ENCODE results near the gene POLG. TPM values are rescaled to one million over a fixed set of nuclear protein-coding genes. Genes with fewer than 3 reads are reported as not detected.

The POLG gene
- total RNA-seq, 1 donor from 2014 or later: 64.5 TPM

DNA sequence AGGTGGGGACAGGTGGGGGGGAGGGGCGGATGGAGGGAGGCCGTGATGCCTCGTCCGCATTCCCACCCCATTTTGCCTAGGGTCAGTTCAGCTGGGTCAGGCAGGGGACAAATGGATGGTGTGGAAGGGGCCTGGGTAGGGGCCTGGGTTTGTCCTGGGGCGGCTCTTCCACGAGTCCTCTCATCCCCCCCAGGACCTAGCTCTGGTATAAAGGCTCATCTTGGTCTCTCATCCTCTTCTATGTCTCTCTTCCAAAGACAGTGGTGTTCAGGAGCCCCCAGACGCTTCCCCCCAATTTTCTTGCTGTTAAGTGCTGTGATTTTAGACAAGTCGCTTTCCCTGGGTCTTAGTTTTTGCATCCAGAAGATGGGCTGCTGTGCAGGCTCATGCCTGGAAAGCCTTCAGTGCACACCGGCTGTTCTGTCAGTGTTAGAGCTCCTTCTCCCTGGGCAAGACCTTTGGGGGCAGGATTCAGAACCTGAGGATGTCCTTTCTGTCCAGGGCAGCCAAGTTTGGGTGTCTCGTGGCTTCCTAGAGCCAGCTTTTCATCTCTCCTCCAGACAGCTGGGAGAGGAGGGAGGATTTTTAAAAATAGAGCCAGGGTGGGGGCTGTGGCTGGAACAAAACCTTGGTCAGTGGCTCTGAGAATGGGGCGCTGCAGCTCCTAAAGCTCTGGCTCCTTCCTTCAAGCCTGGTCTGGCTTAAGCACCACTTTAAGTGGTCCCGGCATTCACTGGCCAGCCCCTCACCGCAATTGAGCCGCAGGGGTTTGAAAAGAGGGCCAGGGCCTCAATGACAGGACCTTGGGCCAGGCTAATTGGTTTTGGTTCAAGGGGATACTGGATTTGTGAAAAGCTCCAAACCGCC, 37.7 kb upstream of the POLG start:
- Mint-ChIP-seq H3K36me3 (ENCODE audit: low read depth, unreplicated experiment) (peaks cover 4% of the 10 kb centered on the region), H3K9me3 (ENCODE audit: unreplicated experiment) (no peaks in the 10 kb centered on the region), H3K4me1 (ENCODE audit: unreplicated experiment) (no peaks in the 10 kb centered on the region), H3K4me3 (ENCODE audit: unreplicated experiment) (no peak overlapping the region), H3K27ac (ENCODE audit: unreplicated experiment) (no peak overlapping the region), H3K27me3 (ENCODE audit: unreplicated experiment) (peaks cover 34% of the 10 kb centered on the region)
- TF ChIP-seq, protein P1, sequence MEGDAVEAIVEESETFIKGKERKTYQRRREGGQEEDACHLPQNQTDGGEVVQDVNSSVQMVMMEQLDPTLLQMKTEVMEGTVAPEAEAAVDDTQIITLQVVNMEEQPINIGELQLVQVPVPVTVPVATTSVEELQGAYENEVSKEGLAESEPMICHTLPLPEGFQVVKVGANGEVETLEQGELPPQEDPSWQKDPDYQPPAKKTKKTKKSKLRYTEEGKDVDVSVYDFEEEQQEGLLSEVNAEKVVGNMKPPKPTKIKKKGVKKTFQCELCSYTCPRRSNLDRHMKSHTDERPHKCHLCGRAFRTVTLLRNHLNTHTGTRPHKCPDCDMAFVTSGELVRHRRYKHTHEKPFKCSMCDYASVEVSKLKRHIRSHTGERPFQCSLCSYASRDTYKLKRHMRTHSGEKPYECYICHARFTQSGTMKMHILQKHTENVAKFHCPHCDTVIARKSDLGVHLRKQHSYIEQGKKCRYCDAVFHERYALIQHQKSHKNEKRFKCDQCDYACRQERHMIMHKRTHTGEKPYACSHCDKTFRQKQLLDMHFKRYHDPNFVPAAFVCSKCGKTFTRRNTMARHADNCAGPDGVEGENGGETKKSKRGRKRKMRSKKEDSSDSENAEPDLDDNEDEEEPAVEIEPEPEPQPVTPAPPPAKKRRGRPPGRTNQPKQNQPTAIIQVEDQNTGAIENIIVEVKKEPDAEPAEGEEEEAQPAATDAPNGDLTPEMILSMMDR (IDR thresholded peaks at IDR 0.05; ENCODE audit: unreplicated experiment): no peak
- no peak for DNase-seq (ENCODE audit: low spot score)

DNA sequence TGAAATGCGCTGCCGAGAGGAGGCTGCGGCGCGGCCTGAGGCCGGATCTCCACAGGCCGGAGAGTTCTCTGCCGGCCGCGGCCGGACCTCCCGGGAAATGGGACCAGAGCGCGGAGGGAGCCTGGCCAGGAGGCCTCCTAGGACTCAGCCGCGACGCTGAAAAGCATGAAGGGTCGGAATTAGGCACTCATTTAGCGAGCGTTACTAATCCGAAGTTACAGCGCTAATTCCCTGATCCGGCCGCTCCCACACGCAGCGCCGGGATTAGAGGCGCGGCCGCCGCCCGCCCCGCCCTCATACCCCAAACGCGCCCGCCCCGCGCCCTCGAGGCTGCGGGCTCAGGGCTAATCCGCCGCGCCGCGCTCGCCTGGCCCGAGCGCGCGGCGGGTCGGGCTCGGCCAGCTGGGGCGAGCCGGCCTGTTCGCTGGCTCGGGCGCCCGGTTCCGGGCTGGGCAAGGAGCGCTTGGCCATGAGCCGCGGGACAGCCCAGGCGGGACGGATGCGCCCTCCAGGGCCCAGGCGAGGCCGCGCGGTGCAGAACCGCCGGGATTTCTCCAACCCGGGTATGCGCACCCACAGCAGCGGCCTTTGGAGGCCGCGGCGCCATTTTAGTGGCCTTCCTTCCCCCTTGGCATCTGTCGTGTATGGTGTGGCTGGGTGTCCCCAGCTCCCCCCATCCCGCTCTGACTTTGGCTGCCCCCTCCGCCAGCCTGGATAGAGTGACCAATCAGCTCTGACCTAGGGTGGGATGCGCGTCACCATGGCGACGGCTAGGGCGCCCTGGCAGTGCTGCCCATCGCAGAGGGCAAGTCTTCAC, 36.8 kb upstream of the POLG start:
- H3K27ac Mint-ChIP-seq (ENCODE audit: unreplicated experiment): no peak overlapping the region
- peaks cover 4% of the 10 kb centered on the region for H3K36me3 Mint-ChIP-seq (ENCODE audit: low read depth, unreplicated experiment)
- H3K27me3 Mint-ChIP-seq (ENCODE audit: unreplicated experiment): peaks cover 34% of the 10 kb centered on the region
- H3K4me3 Mint-ChIP-seq (ENCODE audit: unreplicated experiment): no peak overlapping the region
- H3K4me1 Mint-ChIP-seq (ENCODE audit: unreplicated experiment): no peaks in the 10 kb centered on the region
- H3K9me3 Mint-ChIP-seq (ENCODE audit: unreplicated experiment): no peaks in the 10 kb centered on the region
- TF ChIP-seq, protein P1 (IDR thresholded peaks at IDR 0.05; ENCODE audit: unreplicated experiment): no peak
- no peak for DNase-seq (ENCODE audit: low spot score)

DNA sequence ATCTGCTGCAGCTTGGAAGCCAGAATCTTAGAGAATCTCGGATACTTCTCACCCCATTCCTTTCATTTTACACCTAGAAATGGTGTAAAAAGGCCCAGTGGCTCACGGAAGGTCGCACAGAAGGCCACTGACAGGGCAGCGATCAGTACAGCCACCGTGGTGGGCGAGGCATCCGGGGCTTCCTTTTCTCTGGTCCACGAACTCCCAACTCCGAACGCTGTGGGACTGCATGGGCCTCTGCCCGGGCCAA, 36.3 kb upstream of the POLG start:
- peaks cover 37% of the 10 kb centered on the region for H3K27me3 Mint-ChIP-seq (ENCODE audit: unreplicated experiment)
- no peaks in the 10 kb centered on the region for H3K4me1 Mint-ChIP-seq (ENCODE audit: unreplicated experiment)
- peaks cover 4% of the 10 kb centered on the region for H3K36me3 Mint-ChIP-seq (ENCODE audit: low read depth, unreplicated experiment)
- no peak overlapping the region for H3K4me3 Mint-ChIP-seq (ENCODE audit: unreplicated experiment)
- no peak for DNase-seq (ENCODE audit: low spot score)
- H3K27ac Mint-ChIP-seq (ENCODE audit: unreplicated experiment): no peak overlapping the region
- TF ChIP-seq, protein P1 (IDR thresholded peaks at IDR 0.05; ENCODE audit: unreplicated experiment): no peak
- no peaks in the 10 kb centered on the region for H3K9me3 Mint-ChIP-seq (ENCODE audit: unreplicated experiment)

DNA sequence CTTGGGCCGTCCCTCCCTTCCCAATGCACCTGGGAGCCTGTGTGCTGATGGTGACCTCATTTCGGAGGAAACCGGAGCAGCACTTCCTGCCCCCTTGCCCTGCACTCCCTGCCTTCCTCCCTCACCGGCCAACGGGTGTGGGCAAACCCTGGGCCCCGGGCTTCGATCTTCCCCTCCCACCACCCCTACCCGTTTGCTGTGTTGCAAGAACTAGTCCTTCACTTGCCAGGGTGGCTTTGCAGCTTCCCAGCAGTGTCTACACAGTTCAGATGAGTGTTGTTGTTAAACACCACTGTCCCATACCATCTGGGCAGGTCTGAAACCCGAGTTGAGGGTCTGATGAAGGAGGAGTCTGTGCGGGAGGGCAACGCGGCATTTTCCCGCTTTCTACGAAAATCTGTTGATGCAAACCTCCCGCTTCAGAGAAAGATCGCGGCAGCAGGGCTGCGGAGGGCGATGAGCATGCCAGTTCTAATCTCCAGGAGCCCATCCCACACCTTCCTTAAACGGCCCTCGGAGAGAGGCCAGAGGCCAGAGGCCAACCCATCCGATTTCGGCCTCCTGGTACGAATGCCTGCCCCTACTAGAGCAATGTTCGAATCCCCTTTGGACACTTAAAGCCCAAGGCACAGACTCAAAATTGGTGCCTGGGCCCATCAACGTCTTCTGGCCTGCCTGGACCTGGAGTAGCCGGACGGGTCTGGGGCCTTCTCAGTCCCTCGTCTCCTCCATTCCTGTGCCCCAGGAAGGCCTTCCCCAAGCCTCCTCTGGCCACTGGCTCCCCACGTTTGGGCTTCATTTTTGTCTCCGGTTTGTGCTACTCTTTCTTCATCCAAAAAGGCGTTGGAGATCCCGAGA, 35.7 kb upstream of the POLG start:
- Mint-ChIP-seq H3K27ac (ENCODE audit: unreplicated experiment) (no peak overlapping the region), H3K9me3 (ENCODE audit: unreplicated experiment) (no peaks in the 10 kb centered on the region), H3K4me1 (ENCODE audit: unreplicated experiment) (no peaks in the 10 kb centered on the region), H3K4me3 (ENCODE audit: unreplicated experiment) (no peak overlapping the region), H3K27me3 (ENCODE audit: unreplicated experiment) (peaks cover 35% of the 10 kb centered on the region), H3K36me3 (ENCODE audit: low read depth, unreplicated experiment) (peaks cover 4% of the 10 kb centered on the region)
- no peak for DNase-seq (ENCODE audit: low spot score)
- TF ChIP-seq, protein P1 (IDR thresholded peaks at IDR 0.05; ENCODE audit: unreplicated experiment): no peak

All from endothelial cell (in vitro differentiated cells).